ENCODE results near the gene UROC1. TPM values are rescaled to one million over a fixed set of nuclear protein-coding genes. Genes with fewer than 3 reads are reported as not detected.
A peak's percentile ranks its signal among the peaks of the same experiment; 100 is the strongest.

UROC1 gene
- total and polyA plus RNA-seq, 8 donors: 0.09 TPM; not detected in 7

DNA sequence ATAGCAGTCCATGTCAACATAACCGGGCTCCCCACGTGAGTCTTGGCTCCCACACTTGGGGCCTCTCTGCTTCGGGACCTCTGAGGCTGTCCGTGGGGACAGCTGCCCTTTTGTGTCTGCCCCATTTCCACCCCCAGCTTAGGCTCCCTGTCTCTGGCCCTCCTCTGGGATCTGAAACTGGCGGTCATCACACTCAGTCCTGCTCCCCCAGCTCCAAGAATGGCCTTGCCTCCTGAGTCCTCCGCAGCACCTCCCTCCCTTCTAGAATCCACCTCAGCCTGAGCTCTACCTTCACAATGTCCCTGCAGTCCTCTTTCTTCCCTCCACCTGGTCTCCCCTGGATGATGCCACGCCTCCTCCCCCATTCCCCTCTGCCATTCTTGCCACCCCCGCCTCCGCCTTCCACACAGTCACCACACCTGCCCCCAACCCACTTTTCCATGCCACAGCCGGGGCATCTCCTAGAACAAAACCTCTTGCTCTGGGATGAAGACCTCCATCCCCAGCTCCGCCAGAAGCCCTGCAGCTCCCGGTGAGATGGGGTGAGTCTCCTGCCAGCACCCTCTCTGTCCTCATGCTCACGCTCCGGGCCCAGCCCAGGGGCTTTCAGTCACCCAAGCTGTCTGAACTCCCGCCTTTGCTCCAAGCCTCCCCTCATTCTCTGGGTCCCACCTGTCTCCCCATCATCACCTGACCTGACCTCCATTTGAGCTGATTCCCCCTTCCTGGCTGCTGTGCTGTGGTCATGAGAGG is 34.9 kb downstream of the UROC1 start:
- WGBS, 2 donors: 78 to 92% methylated on average over 15 of the region's 15 CpGs
- DNase-seq: peak in 2 of 6 donors; percentile 35 to 46
- Histone ChIP-seq H3K27ac (no peak overlapping the region), H3K9me3 (no peaks in the 10 kb centered on the region), H3K27me3 (no peaks in the 10 kb centered on the region), H3K4me3 (no peak overlapping the region), H3K4me1 (no peaks in the 10 kb centered on the region), H3K36me3 (no peaks in the 10 kb centered on the region)
- FAIRE-seq: no peak
- TF ChIP-seq, protein P1, sequence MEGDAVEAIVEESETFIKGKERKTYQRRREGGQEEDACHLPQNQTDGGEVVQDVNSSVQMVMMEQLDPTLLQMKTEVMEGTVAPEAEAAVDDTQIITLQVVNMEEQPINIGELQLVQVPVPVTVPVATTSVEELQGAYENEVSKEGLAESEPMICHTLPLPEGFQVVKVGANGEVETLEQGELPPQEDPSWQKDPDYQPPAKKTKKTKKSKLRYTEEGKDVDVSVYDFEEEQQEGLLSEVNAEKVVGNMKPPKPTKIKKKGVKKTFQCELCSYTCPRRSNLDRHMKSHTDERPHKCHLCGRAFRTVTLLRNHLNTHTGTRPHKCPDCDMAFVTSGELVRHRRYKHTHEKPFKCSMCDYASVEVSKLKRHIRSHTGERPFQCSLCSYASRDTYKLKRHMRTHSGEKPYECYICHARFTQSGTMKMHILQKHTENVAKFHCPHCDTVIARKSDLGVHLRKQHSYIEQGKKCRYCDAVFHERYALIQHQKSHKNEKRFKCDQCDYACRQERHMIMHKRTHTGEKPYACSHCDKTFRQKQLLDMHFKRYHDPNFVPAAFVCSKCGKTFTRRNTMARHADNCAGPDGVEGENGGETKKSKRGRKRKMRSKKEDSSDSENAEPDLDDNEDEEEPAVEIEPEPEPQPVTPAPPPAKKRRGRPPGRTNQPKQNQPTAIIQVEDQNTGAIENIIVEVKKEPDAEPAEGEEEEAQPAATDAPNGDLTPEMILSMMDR (IDR thresholded peaks at IDR 0.05): no peak
- ATAC-seq: no peak
- intact Hi-C loops (cut with DNase I): no loop called here

DNA sequence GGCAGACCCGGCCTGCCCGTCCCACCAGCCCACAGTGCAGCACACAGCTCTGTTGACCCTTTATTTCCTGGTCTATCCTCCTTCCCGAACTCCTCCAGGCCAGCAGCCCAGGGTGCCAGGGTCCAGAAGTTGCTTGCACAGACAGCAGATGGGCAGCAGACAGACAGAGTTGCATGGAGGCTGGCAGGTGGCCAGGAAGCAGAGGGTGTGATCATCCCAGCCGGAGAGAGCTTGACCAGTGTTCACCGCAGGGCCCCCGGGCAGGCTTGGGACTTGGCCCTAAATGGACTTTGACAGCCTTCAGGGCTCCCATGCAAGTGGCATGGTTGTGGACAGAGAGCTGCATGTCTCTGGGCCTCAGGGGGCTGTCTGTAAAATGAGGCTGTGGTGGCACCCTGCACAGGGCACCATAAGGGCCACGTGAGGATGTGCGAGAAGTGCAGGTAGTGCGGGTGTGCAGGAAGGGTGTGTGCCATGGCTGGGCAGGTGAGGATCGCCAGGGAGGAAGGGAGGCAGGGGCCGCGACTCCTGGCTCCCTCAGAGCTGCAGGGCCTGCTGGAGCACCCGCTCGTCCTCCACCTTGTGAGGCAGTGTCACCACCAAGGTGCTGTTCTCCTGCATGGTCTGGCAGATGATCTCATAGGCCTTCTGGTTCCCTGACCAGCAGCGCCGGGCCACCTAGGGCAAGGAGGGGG is 35.6 kb downstream of the UROC1 start:
- H3K27ac ChIP-seq: no peak overlapping the region
- TF ChIP-seq, protein P1 (IDR thresholded peaks at IDR 0.05): no peak
- WGBS, 2 donors: 85 to 90% methylated on average over 16 of the region's 16 CpGs
- no peaks in the 10 kb centered on the region for H3K9me3 ChIP-seq
- H3K4me1 ChIP-seq: no peaks in the 10 kb centered on the region
- no peaks in the 10 kb centered on the region for H3K27me3 ChIP-seq
- DNase-seq: peak in 2 of 6 donors; percentile 46 to 80
- peak in 1 of 4 donors; percentile 18 for ATAC-seq
- no peak for FAIRE-seq
- no peak overlapping the region for H3K4me3 ChIP-seq
- intact Hi-C loops (cut with DNase I): no loop called here
- no peaks in the 10 kb centered on the region for H3K36me3 ChIP-seq

DNA sequence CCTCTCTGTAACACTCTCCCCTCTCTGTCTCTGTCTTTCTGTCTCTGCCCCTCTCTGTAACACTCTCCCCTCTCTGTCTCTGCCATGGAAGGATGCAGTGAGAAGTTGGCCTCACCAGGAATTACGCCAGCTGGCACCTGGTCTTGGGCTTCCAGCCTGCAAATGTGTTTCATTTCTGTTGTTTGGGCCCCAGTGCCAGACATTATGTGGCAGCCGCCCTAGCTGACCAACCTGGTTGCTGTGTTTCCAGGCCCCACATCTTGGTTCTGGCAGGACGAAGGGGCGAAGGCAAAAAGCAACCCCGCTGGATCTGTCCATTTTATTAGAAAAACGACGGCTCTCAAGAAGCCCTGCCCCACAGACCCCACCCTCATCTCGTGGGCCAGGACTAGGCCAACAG is 36.7 kb downstream of the UROC1 start:
- Histone ChIP-seq H3K36me3 (no peaks in the 10 kb centered on the region), H3K27ac (no peak overlapping the region), H3K27me3 (no peaks in the 10 kb centered on the region), H3K9me3 (no peaks in the 10 kb centered on the region), H3K4me3 (no peak overlapping the region), H3K4me1 (no peaks in the 10 kb centered on the region)
- 76 to 77% methylated on average over 8 of the region's 8 CpGs for WGBS, 2 donors
- FAIRE-seq (no peak), ATAC-seq (no peak), DNase-seq (peak in 1 of 6 donors; percentile 22)
- TF ChIP-seq, protein P1 (IDR thresholded peaks at IDR 0.05): no peak
- intact Hi-C loops (cut with DNase I): no loop called here

DNA sequence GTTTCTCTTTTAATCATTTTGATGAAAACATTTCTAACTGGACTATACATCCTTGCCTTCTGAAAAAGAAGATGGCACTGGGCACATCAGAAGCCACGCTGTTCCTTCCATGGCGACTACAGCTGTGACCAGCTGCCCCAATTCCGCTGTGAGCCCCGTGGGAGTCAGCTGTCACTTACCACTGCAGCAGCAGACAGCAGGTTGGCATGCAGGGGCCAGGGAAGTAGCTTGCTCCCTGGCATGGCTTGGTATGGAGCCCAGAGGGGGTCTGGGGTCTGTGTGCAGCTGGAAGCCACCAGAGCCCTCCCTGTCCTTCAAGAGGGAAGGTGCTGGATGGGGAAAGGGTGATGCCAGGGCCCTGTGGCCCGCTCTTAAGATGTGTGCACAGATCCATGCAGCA is 37.4 kb downstream of the UROC1 start:
- Histone ChIP-seq H3K4me3 (no peak overlapping the region), H3K4me1 (no peaks in the 10 kb centered on the region), H3K36me3 (no peaks in the 10 kb centered on the region), H3K9me3 (no peaks in the 10 kb centered on the region), H3K27me3 (no peaks in the 10 kb centered on the region), H3K27ac (no peak overlapping the region)
- FAIRE-seq: no peak
- whole genome bisulfite sequencing, 2 donors: 81 to 83% methylated on average over 5 of the region's 5 CpGs
- no peak for ATAC-seq
- peak in 3 of 6 donors; percentile 3 to 34 (median 26) for DNase-seq
- intact Hi-C loops (cut with DNase I): no loop called here
- TF ChIP-seq, protein P1 (IDR thresholded peaks at IDR 0.05): no peak

DNA sequence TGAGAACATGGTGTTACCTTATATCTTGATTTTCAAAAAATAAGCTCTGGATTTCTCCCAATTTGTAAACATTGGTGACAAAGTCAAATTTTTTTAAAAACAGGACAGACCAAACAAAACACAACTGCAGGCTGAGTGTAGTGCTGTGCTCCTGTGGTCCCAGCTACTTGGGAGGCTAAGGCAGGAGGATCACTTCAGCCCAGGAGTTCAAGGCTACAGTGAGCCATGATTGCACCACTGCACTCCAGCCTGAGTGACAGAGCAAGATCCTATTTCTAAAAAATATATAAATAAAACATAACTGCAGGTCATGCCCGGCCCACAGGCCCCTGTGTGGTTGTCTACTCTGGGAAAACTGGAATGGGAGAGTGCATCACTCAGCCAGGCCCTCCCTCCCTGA is 37.9 kb downstream of the UROC1 start:
- intact Hi-C loops (cut with DNase I): no loop called here
- FAIRE-seq: no peak
- no peak for ATAC-seq

More for the DNA sequence above, 37.9 kb downstream of the UROC1 start:
- Histone ChIP-seq H3K4me1 (no peaks in the 10 kb centered on the region), H3K4me3 (no peak overlapping the region), H3K36me3 (no peaks in the 10 kb centered on the region), H3K9me3 (no peaks in the 10 kb centered on the region), H3K27ac (no peak overlapping the region), H3K27me3 (no peaks in the 10 kb centered on the region)
- 75 to 79% methylated on average over 1 of the region's 1 CpG for WGBS, 2 donors
- DNase-seq: no peak
- TF ChIP-seq, protein P1 (IDR thresholded peaks at IDR 0.05): no peak
